HepG2 (cell line): ENCODE data around the gene URB1. TPM values are rescaled to one million over a fixed set of nuclear protein-coding genes. Genes with fewer than 3 reads are reported as not detected.
"Not testable (repeated sequence)": the region's sequence is repeated elsewhere in the genome, so short reads cannot be mapped to it uniquely, and the experiment has no call there.

Experiments
- ASH2L ChIP-seq: fragments of 300-600, 200-600 bp; sonication (generic); IDR thresholded peaks from 2 replicates; pipeline ENCODE4 v1.7.0; 2017; ENCODE audit warnings: low read depth, mild to moderate bottlenecking, moderate library complexity, mixed read lengths, low read length; ENCODE audit not compliant: insufficient read length
- EP300 ChIP-seq, 3 experiments: sonication (generic) in 1 of 3; formaldehyde crosslinking in 1 of 3; IDR thresholded peaks; 2 replicates each; pipeline versions ENCODE4 v1.5.1 to v1.6.1; 2011 to 2020; ENCODE audit warnings: low read depth in 2 of 3, low read length in 2 of 3, borderline replicate concordance in 1 of 3, improper control_type of control experiment in 1 of 3, mild to moderate bottlenecking in 1 of 3, missing genetic modification reagents in 1 of 3, moderate library complexity in 1 of 3
- FOSL1 ChIP-seq: sonication (generic); formaldehyde crosslinking; IDR thresholded peaks from 2 replicates; pipeline ENCODE4 v1.9.0; 2021; ENCODE audit warnings: missing genetic modification reagents, borderline replicate concordance
- FOXA1 ChIP-seq, 2 experiments: fragments of 450-650 bp in 1 of 2; sonication (generic) in 1 of 2; formaldehyde crosslinking in 1 of 2; IDR thresholded peaks; 2 replicates each; pipeline versions ENCODE4 v1.4.0 to v1.6.1; 2016 to 2020; ENCODE audit warnings: missing genetic modification reagents in 1 of 2
- FOXP1 ChIP-seq, 2 experiments: fragments of 450-650 bp in 1 of 2; IDR thresholded peaks; 2 replicates each; pipeline ENCODE4 v1.6.1; 2017 to 2018; ENCODE audit warnings: antibody characterized with exemption in 1 of 2
- GATA4 ChIP-seq: sonication (generic); IDR thresholded peaks from 2 replicates; pipeline ENCODE4 v1.6.1; 2016; ENCODE audit warnings: antibody characterized with exemption, low read depth, borderline replicate concordance
- GATAD2A ChIP-seq: IDR thresholded peaks from 2 replicates; pipeline ENCODE4 v1.6.1; 2016
- HMG20A ChIP-seq: IDR thresholded peaks from 2 replicates; pipeline ENCODE4 v1.6.1; 2016; ENCODE audit warnings: borderline replicate concordance
- KDM6A ChIP-seq: IDR thresholded peaks from 2 replicates; pipeline ENCODE4 v1.6.1; 2016; ENCODE audit warnings: low read depth
- NCOA2 ChIP-seq: sonication (generic); formaldehyde crosslinking; IDR thresholded peaks from 2 replicates; pipeline ENCODE4 v1.8.0; 2022; ENCODE audit warnings: inconsistent platforms
- NR2F1 ChIP-seq, 2 experiments: fragments of 450-650 bp in 1 of 2; formaldehyde crosslinking in 1 of 2; IDR thresholded peaks; 2 replicates each; pipeline versions ENCODE4 v1.5.0 to v1.6.1; 2016 to 2020; ENCODE audit warnings: mild to moderate bottlenecking in 1 of 2, missing compliant biosample characterization in 1 of 2, missing genetic modification reagents in 1 of 2, moderate library complexity in 1 of 2
- SALL1 ChIP-seq: sonication (generic); formaldehyde crosslinking; IDR thresholded peaks from 2 replicates; pipeline ENCODE4 v1.8.0; 2022; ENCODE audit warnings: mild to moderate bottlenecking, missing genetic modification reagents
- SAP130 ChIP-seq: IDR thresholded peaks from 2 replicates; pipeline ENCODE4 v1.6.1; 2016; ENCODE audit warnings: low read depth
- SOX13 ChIP-seq, 3 experiments: fragments of 450-650 bp in 1 of 3; sonication (generic) in 1 of 3; formaldehyde crosslinking in 1 of 3; IDR thresholded peaks in 2 of 3; conservative IDR thresholded peaks in 1 of 3; 2 replicates each; pipeline versions ENCODE4 v1.5.0 to v1.6.1; 2016 to 2020; ENCODE audit warnings: antibody characterized with exemption in 1 of 3, mild to moderate bottlenecking in 1 of 3, missing compliant biosample characterization in 1 of 3, missing genetic modification reagents in 1 of 3, moderate library complexity in 1 of 3
- ZEB1 ChIP-seq: IDR thresholded peaks from 2 replicates; pipeline ENCODE4 v1.6.1; 2012; ENCODE audit warnings: mild to moderate bottlenecking, low read depth, inconsistent platforms; ENCODE audit not compliant: insufficient replicate concordance
- ZFY ChIP-seq: sonication (generic); formaldehyde crosslinking; IDR thresholded peaks from 2 replicates; pipeline ENCODE4 v1.4.0; 2020; ENCODE audit warnings: missing genetic modification reagents
- ZNF264 ChIP-seq: sonication (generic); formaldehyde crosslinking; IDR thresholded peaks from 2 replicates; pipeline ENCODE4 v1.4.0; 2020; ENCODE audit warnings: missing genetic modification reagents
- polyA plus RNA-seq, 8 experiments: library from polyadenylated mRNA; depleted of rRNA in 3 of 8; stranded (reverse) in 7 of 8; unstranded in 1 of 8; fragments of >200 nt; fragmentation: Illumina TruSeq in 4 of 8; extraction: Trizol in 4 of 8; gene quantifications; 2 replicates each; pipeline versions ENCODE4 v1.2.1 to v1.2.3, GENCODE V29; 2011 to 2016; ENCODE audit warnings: low read depth in 4 of 8, missing spikeins in 1 of 8, mixed read lengths in 1 of 8; ENCODE audit not compliant: insufficient read depth in 1 of 8
- total RNA-seq, 5 experiments: library from RNA; depleted of rRNA; stranded (reverse); fragments of >200 nt; fragmentation: Illumina TruSeq; extraction: Trizol; gene quantifications; 2 replicates each; pipeline ENCODE4 v1.2.3, GENCODE V29; 2016; ENCODE audit warnings: low read depth in 1 of 5
- TF ChIP-seq, protein P1 (sequence below): IDR thresholded peaks from 2 replicates; pipeline ENCODE4 v1.4.0; 2020; ENCODE audit warnings: mild to moderate bottlenecking, missing genetic modification reagents
- TF ChIP-seq, protein P2 (sequence below), 2 experiments: sonication (generic) in 1 of 2; formaldehyde crosslinking in 1 of 2; IDR thresholded peaks; 2 replicates each; pipeline versions ENCODE4 v1.4.0 to v1.6.1; 2016 to 2020; ENCODE audit warnings: borderline replicate concordance in 1 of 2, low read depth in 1 of 2, mild to moderate bottlenecking in 1 of 2, missing genetic modification reagents in 1 of 2

URB1 gene
- total and polyA plus RNA-seq, 2 of the 13 experiments (the other 11 are each of a cell fraction or from before 2014, with no cell fraction given) = 4.5 to 16.7 TPM

DNA sequence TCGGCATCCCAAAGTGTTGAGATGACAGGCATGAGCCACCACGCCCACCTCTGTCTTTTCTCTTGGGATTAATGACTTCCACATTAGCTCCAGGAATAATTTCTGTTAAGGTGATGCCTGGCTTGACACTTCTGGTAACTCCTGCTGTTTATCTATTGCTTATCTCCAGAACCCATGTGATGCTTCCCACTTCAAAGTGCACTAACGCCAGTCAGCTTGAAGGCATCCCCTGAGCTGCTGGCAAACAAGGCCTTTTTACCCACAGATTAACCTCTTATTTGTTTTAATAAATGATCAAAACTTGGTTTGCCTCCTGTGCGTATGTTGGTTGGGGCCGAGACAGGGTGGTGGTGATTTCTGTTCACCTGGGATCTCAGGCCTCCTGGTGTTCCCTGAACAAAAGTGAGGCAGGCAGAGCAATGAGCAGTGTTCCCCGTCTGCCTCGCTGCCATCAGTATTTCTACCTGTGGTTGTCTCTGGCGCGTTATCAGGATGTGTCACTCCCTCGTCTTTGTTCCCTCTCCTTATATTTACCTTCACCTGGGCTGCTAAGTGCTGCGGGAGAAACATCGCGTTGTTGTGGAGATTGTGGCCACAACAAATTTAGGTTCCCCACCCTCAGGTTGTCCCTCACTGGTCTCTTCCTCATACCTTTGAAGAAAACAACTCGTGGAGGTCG is 40.3 kb upstream of the URB1 start (continued):
- TF ChIP-seq SOX13, FOXP1, FOXA1 (IDR thresholded peaks at IDR 0.05): not testable (repeated sequence)
- TF ChIP-seq SOX13 (CRISPR knock-in tag; conservative IDR thresholded peaks at IDR 0.05 in 1 of 2, IDR thresholded peaks at IDR 0.05 in 1 of 2) = peak in 1 of 2 experiments; percentile 41; a peak in 1 of 4 replicates
- peak; percentile 26 for TF ChIP-seq ASH2L
- TF ChIP-seq SALL1 = 0 out of 2 replicates have a peak, but pooled peaks have one; percentile 12
- TF ChIP-seq, protein P1, sequence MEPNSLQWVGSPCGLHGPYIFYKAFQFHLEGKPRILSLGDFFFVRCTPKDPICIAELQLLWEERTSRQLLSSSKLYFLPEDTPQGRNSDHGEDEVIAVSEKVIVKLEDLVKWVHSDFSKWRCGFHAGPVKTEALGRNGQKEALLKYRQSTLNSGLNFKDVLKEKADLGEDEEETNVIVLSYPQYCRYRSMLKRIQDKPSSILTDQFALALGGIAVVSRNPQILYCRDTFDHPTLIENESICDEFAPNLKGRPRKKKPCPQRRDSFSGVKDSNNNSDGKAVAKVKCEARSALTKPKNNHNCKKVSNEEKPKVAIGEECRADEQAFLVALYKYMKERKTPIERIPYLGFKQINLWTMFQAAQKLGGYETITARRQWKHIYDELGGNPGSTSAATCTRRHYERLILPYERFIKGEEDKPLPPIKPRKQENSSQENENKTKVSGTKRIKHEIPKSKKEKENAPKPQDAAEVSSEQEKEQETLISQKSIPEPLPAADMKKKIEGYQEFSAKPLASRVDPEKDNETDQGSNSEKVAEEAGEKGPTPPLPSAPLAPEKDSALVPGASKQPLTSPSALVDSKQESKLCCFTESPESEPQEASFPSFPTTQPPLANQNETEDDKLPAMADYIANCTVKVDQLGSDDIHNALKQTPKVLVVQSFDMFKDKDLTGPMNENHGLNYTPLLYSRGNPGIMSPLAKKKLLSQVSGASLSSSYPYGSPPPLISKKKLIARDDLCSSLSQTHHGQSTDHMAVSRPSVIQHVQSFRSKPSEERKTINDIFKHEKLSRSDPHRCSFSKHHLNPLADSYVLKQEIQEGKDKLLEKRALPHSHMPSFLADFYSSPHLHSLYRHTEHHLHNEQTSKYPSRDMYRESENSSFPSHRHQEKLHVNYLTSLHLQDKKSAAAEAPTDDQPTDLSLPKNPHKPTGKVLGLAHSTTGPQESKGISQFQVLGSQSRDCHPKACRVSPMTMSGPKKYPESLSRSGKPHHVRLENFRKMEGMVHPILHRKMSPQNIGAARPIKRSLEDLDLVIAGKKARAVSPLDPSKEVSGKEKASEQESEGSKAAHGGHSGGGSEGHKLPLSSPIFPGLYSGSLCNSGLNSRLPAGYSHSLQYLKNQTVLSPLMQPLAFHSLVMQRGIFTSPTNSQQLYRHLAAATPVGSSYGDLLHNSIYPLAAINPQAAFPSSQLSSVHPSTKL (CRISPR knock-in tag) = peak; percentile 39; the same call in 1 of the 2 replicates
- peak; percentile 51 for TF ChIP-seq FOXP1 (CRISPR knock-in tag; IDR thresholded peaks at IDR 0.05)
- TF ChIP-seq KDM6A (CRISPR knock-in tag) = 0 out of 2 replicates have a peak, but pooled peaks have one; percentile 27
- peak; percentile 35 for TF ChIP-seq ZEB1
- TF ChIP-seq, protein P2, sequence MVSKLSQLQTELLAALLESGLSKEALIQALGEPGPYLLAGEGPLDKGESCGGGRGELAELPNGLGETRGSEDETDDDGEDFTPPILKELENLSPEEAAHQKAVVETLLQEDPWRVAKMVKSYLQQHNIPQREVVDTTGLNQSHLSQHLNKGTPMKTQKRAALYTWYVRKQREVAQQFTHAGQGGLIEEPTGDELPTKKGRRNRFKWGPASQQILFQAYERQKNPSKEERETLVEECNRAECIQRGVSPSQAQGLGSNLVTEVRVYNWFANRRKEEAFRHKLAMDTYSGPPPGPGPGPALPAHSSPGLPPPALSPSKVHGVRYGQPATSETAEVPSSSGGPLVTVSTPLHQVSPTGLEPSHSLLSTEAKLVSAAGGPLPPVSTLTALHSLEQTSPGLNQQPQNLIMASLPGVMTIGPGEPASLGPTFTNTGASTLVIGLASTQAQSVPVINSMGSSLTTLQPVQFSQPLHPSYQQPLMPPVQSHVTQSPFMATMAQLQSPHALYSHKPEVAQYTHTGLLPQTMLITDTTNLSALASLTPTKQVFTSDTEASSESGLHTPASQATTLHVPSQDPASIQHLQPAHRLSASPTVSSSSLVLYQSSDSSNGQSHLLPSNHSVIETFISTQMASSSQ (IDR thresholded peaks at IDR 0.05; ENCODE audit: low read depth) = peak; percentile 26; the same call in 1 of the 2 replicates
- TF ChIP-seq, protein P2 (CRISPR knock-in tag; IDR thresholded peaks at IDR 0.05; ENCODE audit: borderline replicate concordance) = peak; percentile 28; the same call in 1 of the 2 replicates
- 0 out of 2 replicates have a peak, but pooled peaks have one; percentile 26 for TF ChIP-seq ZNF264
- TF ChIP-seq FOSL1 = peak; percentile 66; the same call in 1 of the 2 replicates
- peak; percentile 86; the same call in 1 of the 2 replicates for TF ChIP-seq GATA4
- 0 out of 2 replicates have a peak, but pooled peaks have one; percentile 40 for TF ChIP-seq NCOA2 (CRISPR knock-in tag)
- TF ChIP-seq NR2F1 (CRISPR knock-in tag; IDR thresholded peaks at IDR 0.05) = peak in 1 of 2 experiments; percentile 79; a peak in 2 of 4 replicates
- peak; percentile 19; the same call in 1 of the 2 replicates for TF ChIP-seq GATAD2A
- TF ChIP-seq ZFY (CRISPR knock-in tag) = 0 out of 2 replicates have a peak, but pooled peaks have one; percentile 19
- TF ChIP-seq SAP130 (CRISPR knock-in tag) = peak; percentile 50
- peak; percentile 71; the same call in 1 of the 2 replicates for TF ChIP-seq HMG20A (CRISPR knock-in tag)
- peak; percentile 49 for TF ChIP-seq FOXA1 (CRISPR knock-in tag; IDR thresholded peaks at IDR 0.05)
- TF ChIP-seq EP300 (IDR thresholded peaks at IDR 0.05; ENCODE audit: low read depth in 2 of 2, low read length in 2 of 2) = peak in 1 of 2 experiments; percentile 44; a peak in 1 of 4 replicates
- peak; percentile 68; the same call in 1 of the 2 replicates for TF ChIP-seq EP300 (CRISPR knock-in tag; IDR thresholded peaks at IDR 0.05; ENCODE audit: borderline replicate concordance)
